HG03159 (cell line): Measurements from ENCODE around the gene DOC2A.

Source experiments
- ATAC-seq: cut with Tn5 transposase; IDR thresholded peaks from one replicate; pipeline ENCODE4 v1.9.1; 2021; ENCODE audit warnings: mild to moderate bottlenecking, moderate library complexity; ENCODE audit not compliant: unreplicated experiment

Gene DOC2A

DNA sequence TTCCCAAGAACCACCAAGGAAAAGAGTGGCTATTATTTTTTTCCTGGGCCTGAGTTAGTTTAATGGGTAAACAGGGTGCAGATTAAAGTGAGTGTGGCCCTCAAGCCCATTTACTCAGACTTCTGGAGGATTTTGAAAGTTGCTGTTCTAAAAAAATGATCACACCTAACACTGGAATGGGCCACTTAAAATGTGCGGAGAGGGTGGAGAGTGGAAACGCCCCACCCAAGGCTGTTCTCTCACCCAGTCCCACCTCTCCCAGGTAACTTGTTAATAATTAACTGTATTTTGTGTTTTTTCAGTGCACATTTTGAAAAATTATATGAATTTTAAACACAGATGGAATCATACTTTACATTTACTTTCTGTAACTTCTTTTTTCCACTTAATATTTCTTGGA lies 20.8 kb downstream of the DOC2A start:
- no peak for ATAC-seq

DNA sequence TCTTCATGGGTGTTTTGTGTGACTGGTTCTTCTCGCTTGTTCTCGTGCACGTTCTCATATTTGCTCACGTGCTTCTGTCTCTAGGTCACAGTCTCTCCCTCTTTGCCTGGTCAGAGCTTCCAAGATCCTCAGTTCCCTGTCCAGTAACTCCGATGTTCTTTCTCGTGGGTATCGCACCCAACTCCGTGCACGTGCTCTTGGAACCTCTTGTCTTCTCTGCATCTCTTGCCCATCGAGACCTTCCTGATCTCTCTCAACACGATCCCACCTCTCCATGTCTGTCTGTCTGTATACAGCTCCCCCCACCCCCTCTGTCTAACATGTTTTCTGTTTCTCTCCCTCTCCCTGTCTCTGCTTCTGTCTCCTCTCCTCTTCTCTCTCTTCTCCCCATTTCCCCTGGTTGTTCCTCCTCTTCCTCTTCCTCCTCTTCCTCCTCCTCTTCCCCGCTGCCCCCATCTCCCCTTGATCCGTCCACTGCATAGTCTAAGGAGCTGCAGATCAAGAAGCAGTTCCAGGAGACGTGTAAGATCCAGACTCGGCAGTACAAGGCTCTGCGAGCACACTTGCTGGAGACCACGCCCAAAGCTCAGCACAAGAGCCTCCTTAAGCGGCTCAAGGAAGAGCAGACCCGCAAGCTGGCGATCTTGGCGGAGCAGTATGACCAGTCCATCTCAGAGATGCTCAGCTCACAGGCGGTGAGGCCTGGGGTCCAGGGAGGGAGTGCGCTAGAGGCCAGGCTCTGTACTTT lies 21.5 kb downstream of the DOC2A start:
- ATAC-seq, result no peak

DNA sequence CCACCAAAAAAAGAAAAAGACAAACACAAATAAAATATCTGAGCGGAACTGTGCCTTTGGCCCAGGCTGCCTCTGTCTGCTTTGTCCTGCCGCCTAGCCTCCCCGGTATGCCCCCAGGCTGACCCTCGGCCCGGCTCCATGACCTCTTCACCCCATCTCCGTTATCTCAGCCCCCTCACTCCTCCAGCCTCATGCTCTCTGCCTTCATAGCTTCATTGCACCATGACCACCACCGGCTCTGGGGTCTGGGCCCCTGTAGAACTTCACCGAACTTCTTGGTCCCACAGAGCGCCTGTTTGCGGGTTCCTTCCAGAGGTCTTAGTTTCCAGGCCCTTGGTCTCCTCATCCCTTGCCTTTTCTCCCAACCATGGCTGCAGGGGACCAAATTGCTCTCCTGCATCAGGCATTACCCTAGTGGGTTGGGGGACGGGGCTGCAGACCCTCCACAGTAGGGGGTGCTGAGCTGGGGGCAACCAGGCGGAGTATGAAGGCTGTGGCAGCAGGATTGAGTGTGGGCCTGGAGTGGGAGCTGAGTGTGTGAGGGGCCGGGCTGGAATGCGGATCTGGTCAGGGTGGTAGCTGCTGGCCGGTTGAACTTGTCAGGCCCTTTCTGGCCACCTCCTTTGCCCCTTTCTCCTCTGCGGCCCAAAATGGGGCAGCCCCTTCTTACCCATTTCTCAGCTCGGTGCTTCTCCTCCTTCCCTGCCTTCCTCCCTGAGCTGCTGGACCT lies 22.3 kb downstream of the DOC2A start:
- no peak for ATAC-seq

DNA sequence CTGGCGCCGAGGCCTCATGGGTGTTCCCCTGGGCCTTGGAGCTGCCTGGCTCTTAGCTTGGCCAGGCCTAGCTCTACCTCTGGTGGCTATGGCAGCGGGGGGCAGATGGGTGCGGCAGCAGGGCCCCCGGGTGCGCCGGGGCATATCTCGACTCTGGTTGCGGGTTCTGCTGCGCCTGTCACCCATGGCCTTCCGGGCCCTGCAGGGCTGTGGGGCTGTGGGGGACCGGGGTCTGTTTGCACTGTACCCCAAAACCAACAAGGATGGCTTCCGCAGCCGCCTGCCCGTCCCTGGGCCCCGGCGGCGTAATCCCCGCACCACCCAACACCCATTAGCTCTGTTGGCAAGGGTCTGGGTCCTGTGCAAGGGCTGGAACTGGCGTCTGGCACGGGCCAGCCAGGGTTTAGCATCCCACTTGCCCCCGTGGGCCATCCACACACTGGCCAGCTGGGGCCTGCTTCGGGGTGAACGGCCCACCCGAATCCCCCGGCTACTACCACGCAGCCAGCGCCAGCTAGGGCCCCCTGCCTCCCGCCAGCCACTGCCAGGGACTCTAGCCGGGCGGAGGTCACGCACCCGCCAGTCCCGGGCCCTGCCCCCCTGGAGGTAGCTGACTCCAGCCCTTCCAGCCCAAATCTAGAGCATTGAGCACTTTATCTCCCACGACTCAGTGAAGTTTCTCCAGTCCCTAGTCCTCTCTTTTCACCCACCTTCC lies 23.3 kb downstream of the DOC2A start:
- no peak for ATAC-seq

DNA sequence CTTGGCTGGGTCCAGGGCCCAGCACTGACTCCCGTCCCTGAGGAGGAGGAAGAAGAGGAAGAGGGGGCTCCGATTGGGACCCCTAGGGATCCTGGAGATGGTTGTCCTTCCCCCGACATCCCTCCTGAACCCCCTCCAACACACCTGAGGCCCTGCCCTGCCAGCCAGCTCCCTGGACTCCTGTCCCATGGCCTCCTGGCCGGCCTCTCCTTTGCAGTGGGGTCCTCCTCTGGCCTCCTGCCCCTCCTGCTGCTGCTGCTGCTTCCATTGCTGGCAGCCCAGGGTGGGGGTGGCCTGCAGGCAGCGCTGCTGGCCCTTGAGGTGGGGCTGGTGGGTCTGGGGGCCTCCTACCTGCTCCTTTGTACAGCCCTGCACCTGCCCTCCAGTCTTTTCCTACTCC lies 23.9 kb downstream of the DOC2A start:
- ATAC-seq, result no peak

DNA sequence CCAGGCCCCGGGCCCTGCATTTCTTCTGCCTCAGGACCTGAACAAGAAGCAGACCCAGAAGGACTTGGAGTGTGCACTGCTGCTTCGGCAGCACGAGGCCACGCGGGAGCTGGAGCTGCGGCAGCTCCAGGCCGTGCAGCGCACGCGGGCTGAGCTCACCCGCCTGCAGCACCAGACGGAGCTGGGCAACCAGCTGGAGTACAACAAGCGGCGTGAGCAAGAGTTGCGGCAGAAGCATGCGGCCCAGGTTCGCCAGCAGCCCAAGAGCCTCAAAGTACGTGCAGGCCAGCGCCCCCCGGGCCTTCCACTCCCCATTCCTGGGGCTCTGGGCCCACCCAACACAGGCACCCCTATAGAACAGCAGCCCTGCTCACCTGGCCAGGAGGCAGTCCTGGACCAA lies 24.6 kb downstream of the DOC2A start:
- no peak for ATAC-seq

DNA sequence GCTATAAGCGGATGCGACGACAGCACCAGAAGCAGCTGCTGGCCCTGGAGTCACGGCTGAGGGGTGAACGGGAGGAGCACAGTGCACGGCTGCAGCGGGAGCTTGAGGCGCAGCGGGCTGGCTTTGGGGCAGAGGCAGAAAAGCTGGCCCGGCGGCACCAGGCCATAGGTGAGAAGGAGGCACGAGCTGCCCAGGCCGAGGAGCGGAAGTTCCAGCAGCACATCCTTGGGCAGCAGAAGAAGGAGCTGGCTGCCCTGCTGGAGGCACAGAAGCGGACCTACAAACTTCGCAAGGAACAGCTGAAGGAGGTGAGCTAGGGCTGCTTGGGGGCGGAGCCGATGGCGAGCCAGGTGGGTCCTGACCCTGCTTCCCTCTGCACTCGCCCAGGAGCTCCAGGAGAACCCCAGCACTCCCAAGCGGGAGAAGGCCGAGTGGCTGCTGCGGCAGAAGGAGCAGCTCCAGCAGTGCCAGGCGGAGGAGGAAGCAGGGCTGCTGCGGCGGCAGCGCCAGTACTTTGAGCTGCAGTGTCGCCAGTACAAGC lies 25.5 kb downstream of the DOC2A start:
- no peak for ATAC-seq

DNA sequence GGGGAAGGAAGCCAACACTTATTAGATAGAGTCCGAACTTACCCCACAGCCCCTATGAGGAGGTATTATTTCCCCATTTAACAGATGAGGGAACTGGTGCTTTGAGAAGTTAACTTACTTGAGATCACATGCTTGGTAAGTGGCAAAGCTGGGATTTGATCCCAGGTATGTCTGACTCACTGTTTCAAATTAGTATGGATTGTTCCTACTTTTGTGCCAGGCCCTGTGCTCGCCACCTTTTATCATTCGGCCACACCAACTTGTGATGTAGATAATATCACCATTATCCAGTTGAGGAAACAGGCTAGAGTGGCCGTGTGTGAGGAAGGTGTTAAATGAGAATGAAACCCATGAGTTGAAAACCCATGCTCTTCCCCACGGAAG lies 26.1 kb downstream of the DOC2A start:
- no peak for ATAC-seq

DNA sequence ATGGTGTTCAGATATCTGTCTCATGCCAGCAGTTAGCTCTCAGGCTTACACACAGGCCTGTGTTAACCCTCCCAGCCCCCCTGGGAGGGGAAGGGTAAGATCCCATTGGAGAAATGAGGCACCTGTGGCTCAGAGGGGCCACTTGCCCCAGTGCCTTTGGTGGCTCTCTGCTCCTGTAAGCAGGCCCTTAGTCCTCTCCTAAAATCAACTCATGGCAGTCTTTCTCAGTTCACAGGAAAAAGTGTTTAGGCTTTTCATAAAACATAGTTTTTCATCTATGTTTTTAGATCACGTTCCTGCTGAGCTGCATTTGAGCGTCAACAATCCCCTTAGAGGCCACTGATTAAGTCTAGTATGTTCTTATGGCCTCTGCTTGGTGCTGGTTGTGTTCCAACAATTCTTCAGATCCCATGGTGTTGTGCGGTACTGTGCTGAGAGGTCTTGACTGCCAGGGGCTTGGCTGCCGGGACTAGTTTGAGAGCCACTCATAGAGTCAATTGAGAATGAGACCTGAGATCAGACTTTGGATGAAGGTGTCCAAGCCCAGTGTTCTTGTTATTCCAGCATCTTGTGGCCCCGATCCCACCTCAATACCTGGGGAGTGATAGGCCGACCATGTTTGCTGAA lies 26.6 kb downstream of the DOC2A start:
- no peak for ATAC-seq

DNA sequence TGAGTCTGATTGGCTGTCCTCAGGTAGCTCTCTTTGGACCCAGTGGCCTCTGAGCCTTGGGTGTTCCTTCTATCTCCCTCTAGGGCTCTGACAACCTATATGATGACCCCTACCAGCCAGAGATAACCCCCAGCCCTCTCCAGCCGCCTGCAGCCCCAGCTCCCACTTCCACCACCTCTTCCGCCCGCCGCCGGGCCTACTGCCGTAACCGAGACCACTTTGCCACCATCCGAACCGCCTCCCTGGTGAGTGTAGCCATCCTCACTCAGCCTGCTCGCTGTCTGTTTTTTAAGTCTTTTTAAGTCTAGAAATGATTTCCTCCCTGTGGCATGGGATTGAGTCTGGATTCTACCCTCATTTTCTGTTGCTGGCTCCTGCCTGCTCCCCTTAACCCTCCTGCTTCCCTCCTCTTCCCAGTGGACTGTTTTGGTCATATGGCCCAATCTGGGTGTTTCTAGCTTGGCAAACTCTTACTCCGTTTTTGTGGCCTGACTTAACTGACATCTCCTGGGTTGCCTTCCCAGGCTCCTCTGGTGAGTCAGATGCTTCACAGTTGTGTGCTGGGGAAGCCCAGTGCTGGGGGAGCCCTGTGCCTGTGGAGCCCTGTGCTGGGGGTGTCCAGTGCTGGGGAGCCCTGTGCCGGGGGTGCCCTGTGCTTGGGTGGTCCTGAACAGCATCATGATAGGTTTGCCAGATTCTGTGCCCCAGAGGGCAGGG lies 27.2 kb downstream of the DOC2A start:
- no peak for ATAC-seq

DNA sequence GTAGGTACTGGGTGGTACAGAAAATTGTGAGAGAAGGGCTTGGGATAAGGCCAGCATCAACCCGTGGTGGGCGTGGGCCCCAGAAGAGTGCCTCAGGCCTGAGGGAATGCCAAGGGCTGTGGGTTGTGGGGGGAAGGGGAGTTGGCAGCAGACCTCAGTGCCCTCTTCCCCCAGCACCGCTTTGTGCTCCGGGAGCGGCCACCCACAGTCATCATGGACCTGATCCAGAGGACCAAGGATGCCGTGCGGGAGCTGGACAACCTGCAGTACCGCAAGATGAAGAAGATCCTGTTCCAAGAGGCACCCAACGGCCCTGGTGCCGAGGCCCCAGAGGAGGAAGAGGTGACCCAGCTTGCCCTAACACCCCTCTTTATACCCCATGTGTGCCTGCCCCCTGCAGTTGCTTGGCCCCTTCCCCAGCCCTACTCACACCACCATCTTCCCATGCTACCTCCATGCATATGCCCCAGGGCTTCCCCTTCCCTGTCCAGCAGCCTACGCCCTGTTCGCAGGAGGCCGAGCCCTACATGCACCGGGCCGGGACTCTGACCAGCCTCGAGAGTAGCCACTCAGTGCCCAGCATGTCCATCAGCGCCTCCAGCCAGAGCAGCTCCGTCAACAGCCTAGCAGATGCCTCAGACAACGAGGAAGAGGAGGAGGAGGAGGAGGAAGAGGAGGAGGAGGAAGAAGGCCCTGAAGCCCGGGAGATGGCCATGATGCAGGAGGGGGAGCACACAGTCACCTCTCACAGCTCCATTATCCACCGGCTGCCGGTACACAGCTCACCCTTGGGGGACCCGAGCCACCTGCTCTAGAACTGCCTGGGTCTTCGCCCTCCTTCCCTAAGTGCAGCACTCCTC lies 28.0 kb downstream of the DOC2A start:
- no peak for ATAC-seq

DNA sequence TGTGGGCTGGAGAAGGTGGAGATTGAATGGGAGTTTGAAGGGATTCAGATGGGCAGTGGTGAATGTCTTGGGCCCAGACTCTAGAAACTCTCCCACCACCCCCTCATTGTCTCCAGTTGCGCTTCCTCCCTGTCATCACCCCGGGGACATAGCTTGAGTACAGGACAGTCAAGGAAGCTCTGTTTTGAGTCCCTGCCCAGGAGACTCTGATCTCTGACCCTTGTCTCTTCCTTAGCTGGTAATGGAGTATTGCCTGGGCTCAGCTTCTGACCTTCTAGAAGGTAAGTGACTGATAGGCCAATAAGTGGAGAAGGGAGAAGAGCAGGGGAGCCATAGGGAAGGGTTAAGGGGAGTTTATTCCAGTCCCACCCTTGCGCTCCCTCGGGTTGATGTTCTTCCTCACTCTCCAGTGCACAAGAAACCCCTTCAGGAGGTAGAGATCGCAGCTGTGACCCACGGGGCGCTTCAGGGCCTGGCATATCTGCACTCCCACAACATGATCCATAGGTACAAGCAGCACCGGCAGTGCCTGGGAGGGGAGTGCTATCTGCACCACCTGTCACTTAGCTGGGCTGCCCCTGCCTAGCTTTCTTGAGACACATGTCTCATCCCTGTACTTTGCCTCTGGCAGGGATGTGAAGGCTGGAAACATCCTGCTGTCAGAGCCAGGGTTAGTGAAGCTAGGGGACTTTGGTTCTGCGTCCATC lies 32.1 kb downstream of the DOC2A start:
- ATAC-seq, result no peak

DNA sequence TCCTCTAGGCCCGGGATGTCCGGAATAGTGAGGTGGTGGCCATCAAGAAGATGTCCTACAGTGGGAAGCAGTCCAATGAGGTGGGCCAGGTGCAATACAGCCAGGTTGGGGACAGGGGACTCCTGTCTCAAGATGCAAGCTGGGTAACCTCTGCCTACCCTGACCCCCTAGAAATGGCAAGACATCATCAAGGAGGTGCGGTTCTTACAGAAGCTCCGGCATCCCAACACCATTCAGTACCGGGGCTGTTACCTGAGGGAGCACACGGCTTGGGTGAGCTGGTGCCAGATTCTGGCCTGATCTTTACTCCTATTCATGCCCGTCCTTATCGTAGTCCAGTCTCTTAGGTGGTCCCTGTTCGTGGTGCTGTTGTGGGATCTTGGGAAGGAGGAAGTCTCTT lies 32.7 kb downstream of the DOC2A start:
- ATAC-seq, result no peak

DNA sequence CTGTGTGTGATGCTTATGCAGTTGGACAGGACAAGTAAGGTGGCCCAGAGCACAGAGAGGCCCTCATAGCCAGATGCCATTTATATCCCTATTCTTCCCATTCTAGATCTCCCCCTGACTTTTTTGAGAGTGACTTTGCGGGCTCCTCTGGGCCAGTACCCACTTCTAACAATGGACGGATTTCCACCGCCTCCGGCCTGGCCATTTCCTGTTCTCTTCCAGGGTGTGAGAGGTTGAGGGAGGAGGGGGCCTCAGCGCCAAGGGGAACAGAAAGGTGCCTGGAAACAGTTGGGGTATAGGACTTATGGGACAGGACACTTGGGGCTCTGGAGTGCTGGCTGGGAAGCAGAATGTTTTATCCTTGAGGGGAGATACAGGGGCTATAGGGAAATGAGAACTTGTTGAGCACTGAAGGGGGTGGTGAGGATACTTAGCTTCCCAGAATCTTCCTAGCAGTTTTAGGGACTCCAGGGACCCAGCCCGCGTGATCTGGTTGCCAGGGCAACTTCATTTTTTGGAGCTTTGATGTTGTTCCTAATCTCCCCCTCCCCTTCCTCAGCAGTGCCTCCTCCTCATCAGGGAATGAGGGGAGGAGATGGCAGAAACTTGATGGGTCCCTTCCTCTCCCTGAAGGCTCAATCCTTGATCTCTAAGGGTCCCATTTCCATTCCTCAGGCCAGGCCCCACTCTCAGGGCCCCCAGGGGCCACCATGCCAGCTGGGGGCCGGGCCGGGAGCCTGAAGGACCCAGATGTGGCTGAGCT lies 33.6 kb downstream of the DOC2A start:
- ATAC-seq, result no peak

DNA sequence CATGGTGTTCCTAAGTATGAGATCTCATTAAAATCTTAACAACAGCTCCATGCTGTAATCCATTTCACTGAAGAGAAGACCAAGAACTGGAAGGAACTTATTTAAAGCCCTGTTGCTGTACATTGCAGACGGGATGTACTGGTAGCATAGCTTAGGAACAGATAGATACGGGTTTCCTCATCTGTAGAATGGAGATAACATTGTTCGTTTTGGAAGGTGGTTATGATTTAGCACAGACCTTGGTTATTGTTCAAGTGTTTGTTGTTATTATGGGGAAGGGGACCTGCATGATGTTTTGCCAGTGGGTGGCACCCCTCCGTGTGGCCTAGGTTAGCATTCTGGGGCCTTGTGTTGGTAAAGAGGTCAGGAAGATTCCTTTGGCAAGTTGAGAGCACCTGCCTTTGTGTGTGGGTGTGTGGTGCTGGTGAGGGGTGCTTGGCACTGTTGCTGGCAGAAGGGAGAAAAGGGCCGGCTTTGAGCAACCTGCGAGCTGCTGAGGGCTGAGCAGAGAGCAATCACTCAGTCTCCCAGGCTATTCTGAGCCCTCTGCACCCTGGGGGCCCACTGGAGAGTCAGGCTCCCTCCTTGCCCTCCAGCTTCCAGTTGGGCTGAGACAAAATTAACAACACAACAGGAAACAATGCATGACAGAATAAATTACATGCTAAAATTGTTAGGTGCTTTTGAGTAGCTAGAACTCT lies 34.9 kb downstream of the DOC2A start:
- ATAC-seq, result no peak

DNA sequence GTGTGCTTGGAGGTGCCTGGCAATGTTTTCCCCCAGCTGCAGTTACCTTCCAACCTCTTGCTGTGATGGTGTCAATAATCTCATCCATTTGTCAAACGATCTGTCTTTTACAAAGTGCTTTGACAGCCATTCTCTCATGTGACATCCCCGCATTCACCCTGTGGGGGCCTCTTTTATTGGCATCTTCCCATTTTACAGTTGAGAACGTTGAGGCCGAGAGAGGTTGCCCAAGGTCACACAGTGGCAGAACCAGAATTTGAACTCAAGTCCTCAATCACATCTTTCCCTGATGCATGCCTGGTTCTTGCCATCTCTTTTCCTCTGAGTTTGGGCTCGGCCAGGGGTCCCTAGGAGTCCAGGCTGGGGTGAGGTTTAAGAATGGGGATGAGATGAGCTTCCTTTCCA lies 35.7 kb downstream of the DOC2A start:
- no peak for ATAC-seq

DNA sequence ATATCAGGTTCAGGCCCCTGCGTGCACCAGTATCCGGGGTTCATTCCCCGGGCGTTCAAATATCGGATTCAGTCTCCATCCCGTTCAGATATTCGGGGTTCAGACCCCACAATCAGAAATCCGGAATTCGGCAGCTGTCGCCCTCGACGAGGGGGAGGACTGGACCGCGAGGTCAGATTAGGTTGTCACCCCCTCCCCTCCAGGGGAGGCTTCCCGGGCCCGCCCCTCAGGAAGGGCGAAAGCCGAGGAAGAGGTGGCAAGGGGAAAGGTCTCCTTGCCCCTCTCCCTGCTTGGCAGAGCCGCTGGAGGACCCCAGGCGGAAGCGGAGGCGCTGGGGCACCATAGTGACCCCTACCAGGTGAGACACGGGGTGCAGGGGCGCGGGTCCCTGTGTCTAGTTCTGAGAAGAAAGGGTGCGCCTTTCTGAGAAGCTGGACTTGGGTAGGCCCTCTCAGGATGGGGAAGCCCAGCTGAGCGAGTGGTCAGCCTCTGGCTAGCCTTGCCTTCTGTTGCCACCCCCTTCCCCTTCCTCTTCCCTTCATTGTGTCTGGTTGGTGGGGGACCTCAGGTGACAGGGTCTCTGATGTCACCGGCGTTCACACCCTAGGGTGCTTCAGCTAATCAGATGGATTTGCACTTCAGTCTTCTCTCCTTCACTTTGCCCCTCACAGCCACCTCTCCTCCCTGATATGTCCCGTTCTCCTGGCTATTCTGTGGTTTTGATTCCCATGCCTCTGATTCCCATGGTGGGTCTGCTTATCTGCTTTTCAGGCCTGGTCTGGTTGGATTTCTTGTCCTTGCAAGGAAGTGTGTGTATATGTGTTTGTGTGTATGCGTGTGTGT lies 36.3 kb downstream of the DOC2A start:
- no peak for ATAC-seq
